IPS-20b (cell line): ENCODE measurements around the gene CLEC11A.

Experiments
- H3K27ac ChIP-seq: one replicate; pipeline ENCODE4 v1.5.1; 2013; ENCODE audit warnings: low read length
- H3K27me3 ChIP-seq: 2 replicates; pipeline ENCODE4 v1.6.1; 2013; ENCODE audit warnings: mild to moderate bottlenecking, low read length, inconsistent platforms; ENCODE audit not compliant: insufficient read depth
- H3K36me3 ChIP-seq: 2 replicates; pipeline ENCODE4 v1.6.1; 2013; ENCODE audit warnings: low read depth, mild to moderate bottlenecking, inconsistent platforms, low read length, moderate library complexity; ENCODE audit not compliant: insufficient read depth
- H3K4me1 ChIP-seq: 2 replicates; pipeline ENCODE4 v1.6.1; 2013; ENCODE audit warnings: mild to moderate bottlenecking, control low read depth, inconsistent platforms, low read length, moderate library complexity; ENCODE audit not compliant: insufficient read depth
- H3K4me3 ChIP-seq: 2 replicates; pipeline ENCODE4 v1.5.1; 2013; ENCODE audit warnings: mild to moderate bottlenecking, low read length, inconsistent platforms
- H3K9ac ChIP-seq: 2 replicates; pipeline ENCODE4 v1.6.1; 2013; ENCODE audit warnings: low read depth, mild to moderate bottlenecking, inconsistent platforms, low read length, moderate library complexity
- H3K9me3 ChIP-seq: 2 replicates; pipeline ENCODE4 v1.6.1; 2013; ENCODE audit warnings: mild to moderate bottlenecking, low read depth, low read length, inconsistent platforms; ENCODE audit not compliant: insufficient read depth

CLEC11A gene

DNA sequence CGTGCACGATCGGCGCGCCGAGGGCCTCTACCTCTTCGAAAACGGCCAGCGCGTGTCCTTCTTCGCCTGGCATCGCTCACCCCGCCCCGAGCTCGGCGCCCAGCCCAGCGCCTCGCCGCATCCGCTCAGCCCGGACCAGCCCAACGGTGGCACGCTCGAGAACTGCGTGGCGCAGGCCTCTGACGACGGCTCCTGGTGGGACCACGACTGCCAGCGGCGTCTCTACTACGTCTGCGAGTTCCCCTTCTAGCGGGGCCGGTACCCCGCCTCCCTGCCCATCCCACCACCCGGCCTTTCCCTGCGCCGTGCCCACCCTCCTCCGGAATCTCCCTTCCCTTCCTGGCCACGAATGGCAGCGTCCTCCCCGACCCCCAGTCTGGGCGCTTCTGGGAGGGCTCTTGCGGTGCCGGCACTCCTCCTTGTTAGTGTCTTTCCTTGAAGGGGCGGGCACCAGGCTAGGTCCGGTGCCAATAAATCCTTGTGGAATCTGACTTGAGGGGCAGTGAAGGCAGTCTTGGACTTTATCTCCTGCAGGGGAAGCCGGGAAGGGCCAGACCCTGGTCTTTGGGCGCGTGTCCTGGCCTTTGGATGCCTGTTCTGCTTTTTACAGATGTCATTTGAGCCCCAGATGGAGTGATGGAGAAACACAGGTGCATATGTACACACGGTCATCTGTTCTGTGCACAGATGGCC, 2.2 kb downstream of the CLEC11A start:
- H3K27ac ChIP-seq = no peak overlapping the region
- peaks cover 47% of the 10 kb centered on the region for H3K27me3 ChIP-seq
- H3K4me3 ChIP-seq = peak overlapping the region; percentile 67; the same call in 1 of the 2 replicates
- H3K9ac ChIP-seq = peak overlapping the region; percentile 75; the same call in 1 of the 2 replicates
- H3K9me3 ChIP-seq = peaks cover 47% of the 10 kb centered on the region
- H3K36me3 ChIP-seq = no peaks in the 10 kb centered on the region
- no peaks in the 10 kb centered on the region for H3K4me1 ChIP-seq

DNA sequence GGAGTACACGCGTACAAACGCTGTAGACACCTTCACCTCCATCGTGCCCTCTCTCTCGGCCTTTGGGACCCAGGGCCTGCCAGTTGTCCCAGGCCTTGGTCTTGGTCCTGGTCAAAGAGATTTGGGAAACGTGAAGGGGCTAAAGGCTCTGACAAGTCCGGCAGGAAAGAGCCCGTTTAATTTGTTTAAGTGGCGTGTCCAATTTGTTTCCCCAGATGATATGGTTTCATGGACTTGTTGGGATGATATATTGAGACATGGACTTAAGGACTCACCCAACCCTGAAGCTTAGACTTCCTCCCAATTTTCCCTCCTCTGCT, 2.7 kb downstream of the CLEC11A start:
- Histone ChIP-seq H3K4me1 (no peaks in the 10 kb centered on the region), H3K4me3 (peak overlapping the region; percentile 67; the same call in 1 of the 2 replicates), H3K9me3 (peaks cover 42% of the 10 kb centered on the region), H3K27me3 (peaks cover 44% of the 10 kb centered on the region), H3K9ac (peak overlapping the region; percentile 75; the same call in 1 of the 2 replicates), H3K36me3 (no peaks in the 10 kb centered on the region), H3K27ac (no peak overlapping the region)

DNA sequence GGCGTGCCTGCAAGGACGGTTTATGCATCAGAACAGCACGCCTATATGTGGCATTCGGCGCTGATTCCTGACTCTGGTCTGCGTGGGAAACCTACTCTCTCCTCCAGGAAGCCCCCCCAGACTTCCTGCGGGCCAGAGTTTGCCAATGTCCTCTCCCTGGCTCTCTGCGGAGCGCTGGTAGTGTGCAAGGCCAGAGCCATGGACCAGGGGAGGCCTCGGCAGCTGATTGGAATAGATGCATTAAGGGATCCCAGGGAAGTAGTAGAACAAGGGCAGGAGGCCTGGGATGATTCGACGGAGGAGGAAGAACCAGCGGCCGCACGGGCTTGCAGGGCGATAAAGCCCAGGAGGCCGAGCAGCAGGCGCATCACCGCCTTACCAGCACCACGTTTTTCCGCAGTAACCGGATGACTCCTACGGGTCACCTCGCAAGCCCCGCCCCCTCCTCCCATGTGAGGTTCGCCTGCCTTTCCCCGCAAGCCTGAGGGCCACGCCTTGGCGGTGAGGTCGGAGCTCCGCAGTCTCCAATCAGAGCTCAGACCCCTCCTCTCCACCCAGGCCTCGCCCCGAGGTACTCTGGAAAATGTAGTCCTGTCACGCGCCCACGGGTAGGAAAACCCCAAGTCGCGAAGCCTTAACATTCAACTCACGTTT, 5.0 kb downstream of the CLEC11A start:
- no peaks in the 10 kb centered on the region for H3K36me3 ChIP-seq
- peaks cover 43% of the 10 kb centered on the region for H3K9me3 ChIP-seq
- peak overlapping the region; percentile 56; the same call in 1 of the 2 replicates for H3K9ac ChIP-seq
- H3K27ac ChIP-seq = no peak overlapping the region
- H3K4me3 ChIP-seq = peak overlapping the region; percentile 42; the same call in 1 of the 2 replicates
- peaks cover 21% of the 10 kb centered on the region for H3K27me3 ChIP-seq
- H3K4me1 ChIP-seq = no peaks in the 10 kb centered on the region

- H3K36me3 ChIP-seq = no peaks in the 10 kb centered on the region
- H3K9ac ChIP-seq = no peak overlapping the region
- peaks cover 52% of the 10 kb centered on the region for H3K9me3 ChIP-seq
- peaks cover 8% of the 10 kb centered on the region for H3K27me3 ChIP-seq
- H3K4me1 ChIP-seq = no peaks in the 10 kb centered on the region
- H3K4me3 ChIP-seq = no peak overlapping the region
- H3K27ac ChIP-seq = no peak overlapping the region
These were observed 6.7 kb downstream of the CLEC11A start for GRCh38 chr19:50729894-50730293.

DNA sequence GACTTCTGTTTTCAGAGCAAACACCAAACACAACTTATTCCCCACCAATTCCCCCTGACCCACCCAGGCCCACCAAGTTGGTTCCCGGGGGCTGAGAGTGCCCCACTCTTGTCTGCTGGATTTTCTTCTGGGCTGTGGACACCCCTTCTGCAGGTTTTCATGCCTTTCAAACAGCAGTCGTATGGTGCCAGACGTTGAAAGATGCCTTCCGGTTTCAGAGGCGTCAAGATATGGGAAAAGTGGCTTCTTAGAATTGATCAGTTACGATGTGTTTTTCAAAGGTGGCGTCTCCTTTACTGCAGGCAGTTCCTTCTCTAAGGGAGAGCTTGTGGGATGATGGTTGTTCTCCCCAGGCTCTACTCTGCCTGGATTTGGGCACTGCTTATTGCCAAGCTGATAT, 12.7 kb downstream of the CLEC11A start:
- Histone ChIP-seq H3K36me3 (no peaks in the 10 kb centered on the region), H3K27ac (no peak overlapping the region), H3K27me3 (no peaks in the 10 kb centered on the region)

DNA sequence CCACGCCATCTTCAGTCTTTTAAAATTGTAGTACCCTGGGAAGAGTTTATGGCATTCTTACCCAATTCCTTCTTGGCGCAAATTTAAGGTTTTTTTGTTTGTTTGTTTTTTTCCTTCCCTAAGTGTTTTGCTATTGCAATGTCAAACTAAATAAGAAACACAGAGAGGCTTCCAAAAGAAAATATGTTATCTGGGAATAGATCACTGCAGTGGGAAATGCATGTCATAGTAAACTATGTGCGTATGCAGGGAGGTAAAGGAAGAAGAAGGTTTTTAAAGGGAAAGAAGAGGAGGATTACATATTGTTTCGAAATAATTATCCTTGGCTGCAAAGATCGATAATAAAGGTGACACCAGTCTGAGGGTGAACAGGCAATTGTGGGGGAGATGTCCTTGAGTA, 13.2 kb downstream of the CLEC11A start:
- Histone ChIP-seq H3K9ac (no peak overlapping the region), H3K27ac (no peak overlapping the region), H3K36me3 (no peaks in the 10 kb centered on the region), H3K4me3 (no peak overlapping the region), H3K4me1 (no peaks in the 10 kb centered on the region), H3K27me3 (no peaks in the 10 kb centered on the region), H3K9me3 (peaks cover 43% of the 10 kb centered on the region)

More for the DNA sequence above, 12.7 kb downstream of the CLEC11A start:
- Histone ChIP-seq H3K4me1 (no peaks in the 10 kb centered on the region), H3K4me3 (no peak overlapping the region), H3K9ac (no peak overlapping the region), H3K9me3 (peaks cover 47% of the 10 kb centered on the region)

DNA sequence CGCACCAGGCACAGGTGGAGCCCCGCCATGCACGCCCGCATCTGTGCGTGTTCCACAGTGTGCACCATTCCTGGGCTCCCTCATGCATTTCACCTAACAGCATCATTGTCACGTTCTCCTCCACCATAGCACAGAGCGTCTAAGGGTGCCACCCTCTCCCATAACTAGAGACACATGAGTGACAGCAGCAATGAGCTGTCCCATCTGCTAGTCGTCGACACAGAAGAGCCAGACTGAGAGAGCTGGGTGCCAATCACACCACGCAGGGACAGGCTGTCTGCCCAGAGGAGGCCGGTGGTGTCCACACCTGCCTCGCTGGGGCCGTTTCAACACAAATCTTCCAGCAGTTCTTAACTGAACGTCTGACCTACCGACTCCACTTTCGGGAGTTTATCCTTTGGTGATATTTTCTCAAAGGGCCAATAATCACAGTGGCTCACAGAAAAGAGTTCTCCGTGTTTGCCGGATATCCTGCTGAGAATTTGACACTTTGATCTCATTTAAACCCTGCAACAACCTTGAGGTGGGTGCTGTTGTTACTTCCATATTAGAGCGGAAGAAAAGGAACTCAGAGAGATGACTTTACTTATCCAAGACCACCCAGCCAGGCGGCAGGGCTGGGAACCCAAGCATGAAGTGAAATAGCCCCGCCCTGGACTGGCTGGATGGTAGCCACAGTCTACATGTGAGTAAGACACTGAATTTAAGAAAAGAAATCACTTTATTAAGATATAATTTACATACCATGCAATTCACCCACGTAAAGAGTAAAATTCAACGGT, 16.2 kb downstream of the CLEC11A start:
- H3K27ac ChIP-seq = no peak overlapping the region
- no peaks in the 10 kb centered on the region for H3K27me3 ChIP-seq
- no peaks in the 10 kb centered on the region for H3K36me3 ChIP-seq
- H3K4me1 ChIP-seq = no peaks in the 10 kb centered on the region
- H3K9me3 ChIP-seq = peaks cover 30% of the 10 kb centered on the region
- H3K9ac ChIP-seq = no peak overlapping the region
- no peak overlapping the region for H3K4me3 ChIP-seq

DNA sequence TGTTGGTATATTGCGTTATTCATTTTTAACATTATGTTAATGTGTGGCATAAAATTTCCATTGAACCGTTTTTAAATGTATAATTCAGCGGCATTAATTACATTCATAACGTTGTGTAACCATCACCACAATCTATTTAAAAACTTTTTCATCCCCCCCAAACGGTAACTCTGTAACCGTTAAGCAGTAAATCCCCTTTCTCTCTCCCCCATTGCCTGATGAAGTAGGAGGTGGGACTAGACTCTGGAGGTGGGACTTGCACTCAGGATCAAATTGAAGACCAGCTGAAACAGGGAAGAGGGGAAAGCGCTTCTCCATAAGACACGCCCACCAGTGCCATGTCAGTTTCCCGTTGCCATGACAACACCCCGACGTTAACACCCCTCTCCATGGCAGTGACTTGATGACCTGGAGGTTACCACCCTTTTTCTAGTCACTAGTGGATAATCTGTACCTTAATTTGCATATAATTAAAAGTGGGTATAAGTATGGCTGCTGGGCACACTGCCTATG, 16.8 kb downstream of the CLEC11A start:
- Histone ChIP-seq H3K9me3 (peaks cover 24% of the 10 kb centered on the region), H3K9ac (no peak overlapping the region), H3K27me3 (no peaks in the 10 kb centered on the region), H3K27ac (no peak overlapping the region), H3K4me1 (no peaks in the 10 kb centered on the region), H3K36me3 (no peaks in the 10 kb centered on the region), H3K4me3 (no peak overlapping the region)

GRCh38 chr19:50741179-50741933, 18.2 kb downstream of the CLEC11A start:
- no peaks in the 10 kb centered on the region for H3K27me3 ChIP-seq
- no peak overlapping the region for H3K4me3 ChIP-seq
- H3K36me3 ChIP-seq = no peaks in the 10 kb centered on the region
- H3K4me1 ChIP-seq = no peaks in the 10 kb centered on the region
- H3K9me3 ChIP-seq = peaks cover 21% of the 10 kb centered on the region
- no peak overlapping the region for H3K9ac ChIP-seq
- no peak overlapping the region for H3K27ac ChIP-seq

DNA sequence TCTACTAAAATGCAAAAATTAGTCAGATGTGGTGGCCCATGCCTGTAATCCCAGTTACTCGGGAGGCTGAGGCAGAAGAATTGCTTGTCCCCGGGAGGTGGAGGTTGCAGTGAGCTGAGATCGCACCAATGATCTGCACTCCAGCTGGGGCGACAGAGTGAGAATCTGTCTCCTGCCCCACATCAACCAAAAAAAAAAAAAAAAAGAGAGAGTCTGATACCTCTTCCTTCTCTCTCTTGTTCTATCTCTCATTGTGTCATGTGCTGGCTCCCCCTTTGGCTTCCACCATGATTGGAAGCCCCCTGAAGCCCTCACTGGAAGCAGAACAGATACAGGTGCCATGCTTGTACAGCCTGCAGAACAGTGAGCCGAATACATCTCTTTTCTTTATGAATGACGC, 20.4 kb downstream of the CLEC11A start:
- no peak overlapping the region for H3K27ac ChIP-seq
- H3K9me3 ChIP-seq = peaks cover 23% of the 10 kb centered on the region
- no peaks in the 10 kb centered on the region for H3K36me3 ChIP-seq
- H3K4me3 ChIP-seq = no peak overlapping the region
- no peaks in the 10 kb centered on the region for H3K27me3 ChIP-seq
- H3K9ac ChIP-seq = no peak overlapping the region
- no peaks in the 10 kb centered on the region for H3K4me1 ChIP-seq

GRCh38 chr19:50745221-50745620, 22.1 kb downstream of the CLEC11A start:
- H3K36me3 ChIP-seq = no peaks in the 10 kb centered on the region
- no peaks in the 10 kb centered on the region for H3K27me3 ChIP-seq
- no peak overlapping the region for H3K4me3 ChIP-seq
- peaks cover 25% of the 10 kb centered on the region for H3K9me3 ChIP-seq
- H3K4me1 ChIP-seq = no peaks in the 10 kb centered on the region
- H3K9ac ChIP-seq = no peak overlapping the region
- no peak overlapping the region for H3K27ac ChIP-seq
